GM23248 (cell line): Measurements from ENCODE around the gene EYA3. TPM values are rescaled to one million over a fixed set of nuclear protein-coding genes. Genes with fewer than 3 reads are reported as not detected.

Experiments used
- DNase-seq: peaks from one replicate; pipeline ENCODE4 v3.0.0-alpha.2; 2015
- H2AFZ ChIP-seq: fragments of 200-600 bp; sonication (generic); 2 replicates; pipeline ENCODE4 v1.6.1; 2016; ENCODE audit warnings: antibody characterized with exemption
- H3F3A ChIP-seq: fragments of 200-600 bp; sonication (generic); 2 replicates; pipeline ENCODE4 v1.6.1; 2016; ENCODE audit warnings: mild to moderate bottlenecking, antibody characterized with exemption, mixed run types; ENCODE audit not compliant: insufficient read depth
- H3K27ac ChIP-seq: fragments of 200-600 bp; sonication (generic); 2 replicates; pipeline ENCODE4 v1.5.1; 2016; ENCODE audit warnings: mild to moderate bottlenecking
- H3K27me3 ChIP-seq: fragments of 200-600 bp; sonication (generic); replicated peaks from 2 replicates; pipeline ENCODE4 v1.6.1; 2016; ENCODE audit warnings: mild to moderate bottlenecking; ENCODE audit not compliant: insufficient read depth
- H3K36me3 ChIP-seq: fragments of 200-600 bp; sonication (generic); 2 replicates; pipeline ENCODE4 v1.6.1; 2016; ENCODE audit warnings: low read depth, mild to moderate bottlenecking
- H3K4me1 ChIP-seq: fragments of 200-600 bp; sonication (generic); 2 replicates; pipeline ENCODE4 v1.6.1; 2016; ENCODE audit warnings: mild to moderate bottlenecking; ENCODE audit not compliant: insufficient read depth
- H3K4me2 ChIP-seq: fragments of 200-600 bp; sonication (generic); one replicate; pipeline ENCODE4 v1.6.1; 2016; ENCODE audit warnings: mild to moderate bottlenecking; ENCODE audit not compliant: unreplicated experiment
- H3K4me3 ChIP-seq: fragments of 200-600 bp; sonication (generic); 2 replicates; pipeline ENCODE4 v1.5.1; 2016; ENCODE audit warnings: mild to moderate bottlenecking
- H3K79me2 ChIP-seq: fragments of 200-600 bp; sonication (generic); 2 replicates; pipeline ENCODE4 v1.6.1; 2016; ENCODE audit warnings: mild to moderate bottlenecking; ENCODE audit not compliant: insufficient read depth
- H3K9ac ChIP-seq: fragments of 200-600 bp; sonication (generic); 2 replicates; pipeline ENCODE4 v1.6.1; 2016; ENCODE audit warnings: mild to moderate bottlenecking
- H3K9me2 ChIP-seq: fragments of 200-600 bp; sonication (generic); 2 replicates; pipeline ENCODE4 v1.6.1; 2016; ENCODE audit warnings: mixed run types, mild to moderate bottlenecking, moderate library complexity; ENCODE audit not compliant: insufficient read depth
- H3K9me3 ChIP-seq: fragments of 200-600 bp; sonication (generic); one replicate; pipeline ENCODE4 v1.6.1; 2017; ENCODE audit warnings: low read depth
- H4K20me1 ChIP-seq: fragments of 200-600 bp; sonication (generic); 2 replicates; pipeline ENCODE4 v1.6.0; 2016; ENCODE audit not compliant: insufficient read depth
- EZH2 ChIP-seq: fragments of 200-600 bp; sonication (generic); IDR thresholded peaks from 2 replicates; pipeline ENCODE4 v1.6.1; 2018; ENCODE audit warnings: antibody characterized with exemption, mild to moderate bottlenecking; ENCODE audit not compliant: insufficient read depth, poor library complexity, severe bottlenecking
- EZH2phosphoT487 ChIP-seq: fragments of 200-600 bp; sonication (generic); IDR thresholded peaks from 2 replicates; pipeline ENCODE4 v1.6.1; 2018; ENCODE audit warnings: antibody characterized with exemption, moderate library complexity, mild to moderate bottlenecking, low read depth; ENCODE audit not compliant: insufficient read depth
- WGBS, 2 experiments: methylation state at CpG; one replicate each; pipeline ENCODE4 v1.1.6; 2015 to 2017; ENCODE audit warnings: low lambda C conversion rate in 2 of 2, low coverage in 1 of 2; ENCODE audit errors: missing lambda C conversion rate in 2 of 2; 5-methylcytosine and 5-hydroxymethylcytosine counted together
- in situ Hi-C: fragments of 300-500 bp; cut with MboI; formaldehyde crosslinking; loops from 2 replicates; pipeline ENCODE4 v1.15.0; 2020
- polyA plus RNA-seq: library from polyadenylated mRNA; unstranded; fragments of >200 nt; fragmentation: Nextera tagmentation; extraction: Ambion mirVana; gene quantifications from 2 replicates; pipeline ENCODE4 v1.2.1, GENCODE V29; 2016
- small RNA-seq: library from RNA; depleted of rRNA; stranded (forward); fragments of <200 nt; gene quantifications from one replicate; pipeline ENCODE3, GENCODE V24; 2014; ENCODE audit warnings: low read depth, low replicate concordance
- total RNA-seq: library from RNA; depleted of rRNA; stranded (reverse); fragments of >200 nt; shearing (Covaris generic); gene quantifications from 2 replicates; pipeline ENCODE4 v1.2.3, GENCODE V29; 2014; rRNA removed

The EYA3 gene
- total and polyA plus RNA-seq, 2 experiments from 2014 or later = 9.1 to 16.9 TPM

DNA sequence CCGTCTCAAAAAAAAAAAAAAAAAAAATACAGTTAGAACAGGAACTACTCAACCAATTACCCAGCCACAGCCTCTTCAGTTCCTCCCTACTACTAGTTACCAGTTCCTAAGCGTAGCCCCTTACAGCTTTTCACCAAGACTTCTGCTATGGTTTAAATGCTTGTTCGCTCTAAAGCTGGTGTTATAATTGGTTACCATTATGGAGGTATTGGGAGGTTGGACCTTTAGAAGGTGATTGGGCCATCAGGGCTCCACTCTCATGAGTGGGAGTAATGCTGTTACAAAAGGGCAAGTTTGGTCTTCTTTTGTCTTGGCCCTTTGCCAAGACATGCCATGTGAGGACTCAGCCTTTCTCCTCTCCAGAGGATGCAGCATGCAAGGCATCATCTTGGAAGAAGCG is 156.7 kb downstream of the EYA3 start:
- Histone ChIP-seq H3K27ac (no peak overlapping the region), H3K9ac (no peak overlapping the region), H4K20me1 (no peaks in the 10 kb centered on the region), H2AFZ (no peak overlapping the region), H3K79me2 (no peaks in the 10 kb centered on the region), H3F3A (no peaks in the 10 kb centered on the region), H3K4me2 (no peak overlapping the region), H3K9me2 (no peaks in the 10 kb centered on the region), H3K27me3 (no peaks in the 10 kb centered on the region), H3K36me3 (no peaks in the 10 kb centered on the region), H3K9me3 (no peaks in the 10 kb centered on the region), H3K4me1 (peaks cover 5% of the 10 kb centered on the region; the same call in 1 of the 2 replicates), H3K4me3 (no peak overlapping the region)
- TF ChIP-seq EZH2phosphoT487 = no peak
- no peak for TF ChIP-seq EZH2
- in situ Hi-C loops = no loop called here
- WGBS, 2 experiments = 91 to 95% methylated on average over 4 of the region's 4 CpGs
- DNase-seq = peak; percentile 22

DNA sequence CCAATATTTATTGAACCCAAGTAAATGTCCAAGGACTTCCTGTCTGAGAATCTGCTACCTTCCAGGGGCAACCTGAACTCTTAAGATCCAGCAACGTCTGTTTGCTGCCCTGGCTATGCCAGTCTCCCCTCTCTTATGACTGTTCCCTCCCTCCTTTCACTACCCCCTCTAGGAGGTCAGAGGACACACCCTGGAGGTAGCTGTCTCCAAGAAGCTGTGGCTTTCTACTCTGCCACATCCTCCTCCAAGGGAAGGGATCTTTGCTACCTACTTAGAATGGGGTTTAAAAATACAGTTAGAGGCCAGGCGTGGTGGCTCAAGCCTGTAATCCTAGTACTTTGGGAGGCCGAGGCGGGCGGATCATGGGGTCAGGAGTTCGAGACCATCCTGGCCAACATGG is 157.2 kb downstream of the EYA3 start:
- whole genome bisulfite sequencing, 2 experiments = 72 to 74% methylated on average over 6 of the region's 6 CpGs
- Histone ChIP-seq H3K4me1 (peaks cover 5% of the 10 kb centered on the region; the same call in 1 of the 2 replicates), H3K9me2 (no peaks in the 10 kb centered on the region), H3K27me3 (no peaks in the 10 kb centered on the region), H3K9me3 (no peaks in the 10 kb centered on the region), H3K4me3 (no peak overlapping the region), H3F3A (no peaks in the 10 kb centered on the region), H3K36me3 (no peaks in the 10 kb centered on the region), H3K27ac (no peak overlapping the region), H3K4me2 (no peak overlapping the region), H3K79me2 (no peaks in the 10 kb centered on the region), H4K20me1 (no peaks in the 10 kb centered on the region), H3K9ac (no peak overlapping the region), H2AFZ (no peak overlapping the region)
- TF ChIP-seq EZH2 = no peak
- no peak for TF ChIP-seq EZH2phosphoT487
- in situ Hi-C loops = no loop called here
- DNase-seq = no peak

DNA sequence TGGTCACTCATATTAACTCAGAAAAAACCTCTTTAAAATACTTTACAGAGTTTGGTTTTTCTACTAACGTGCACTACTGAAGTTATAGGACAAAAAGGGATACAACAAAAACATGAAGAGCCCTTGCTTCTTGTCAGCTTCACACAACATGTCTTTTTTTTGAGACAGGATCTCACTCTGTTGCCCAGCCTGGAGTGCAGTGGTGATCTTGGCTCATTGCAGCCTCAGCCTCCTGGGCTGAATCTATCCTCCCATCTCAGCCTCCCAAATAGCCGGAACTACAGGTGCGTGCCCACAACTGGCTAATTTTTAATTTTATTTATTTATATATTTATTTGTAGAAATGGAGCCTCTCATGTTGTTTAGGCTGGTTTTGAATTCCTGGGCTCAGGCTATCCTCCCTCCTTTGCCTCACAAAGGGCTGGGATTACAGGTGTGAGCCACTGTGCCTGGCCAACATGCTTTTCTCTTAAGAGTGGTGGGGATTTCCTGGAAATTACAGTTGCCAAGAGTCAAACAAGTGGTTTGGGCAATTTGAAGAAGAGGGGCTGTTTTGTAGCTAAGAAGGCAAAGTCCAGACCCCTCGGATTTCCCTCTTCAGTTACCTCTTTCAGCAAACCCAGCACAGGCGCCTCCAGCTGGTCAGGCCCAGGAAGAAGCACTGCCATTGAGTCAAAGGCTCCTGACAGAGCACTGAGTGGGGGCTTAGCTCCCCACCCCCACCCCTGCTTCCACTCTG is 160.0 kb downstream of the EYA3 start:
- H3F3A ChIP-seq = no peaks in the 10 kb centered on the region
- H3K4me1 ChIP-seq = peaks cover under 1% of the 10 kb centered on the region; the same call in 1 of the 2 replicates
- no peaks in the 10 kb centered on the region for H4K20me1 ChIP-seq
- in situ Hi-C loops = no loop called here
- no peaks in the 10 kb centered on the region for H3K36me3 ChIP-seq
- no peak for TF ChIP-seq EZH2phosphoT487
- no peaks in the 10 kb centered on the region for H3K27me3 ChIP-seq
- no peak overlapping the region for H2AFZ ChIP-seq
- H3K9me3 ChIP-seq = no peaks in the 10 kb centered on the region
- no peak for DNase-seq
- no peak overlapping the region for H3K9ac ChIP-seq
- no peak overlapping the region for H3K4me2 ChIP-seq
- WGBS, 2 experiments = 65 to 81% methylated on average over 5 of the region's 5 CpGs
- no peaks in the 10 kb centered on the region for H3K9me2 ChIP-seq
- no peaks in the 10 kb centered on the region for H3K79me2 ChIP-seq
- no peak overlapping the region for H3K4me3 ChIP-seq
- H3K27ac ChIP-seq = no peak overlapping the region

DNA sequence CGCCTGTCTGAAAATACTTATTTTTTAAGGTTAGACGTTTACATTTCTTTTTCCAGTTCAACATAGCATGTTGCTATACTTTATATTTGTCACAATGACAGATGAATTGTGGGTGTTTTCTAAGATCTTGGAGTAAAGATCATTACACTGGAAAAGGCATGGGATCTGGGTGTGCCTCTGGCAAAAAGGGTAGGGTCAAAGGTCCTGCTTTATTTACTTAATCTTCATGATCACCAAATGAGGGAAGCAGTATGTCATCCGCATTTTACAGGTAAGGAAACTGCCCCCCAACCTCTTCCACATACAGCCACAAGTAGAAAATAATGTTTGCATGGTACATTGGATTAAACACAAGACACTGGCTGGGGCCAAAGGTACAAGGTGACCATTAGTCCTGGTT is 166.1 kb downstream of the EYA3 start:
- H4K20me1 ChIP-seq = no peaks in the 10 kb centered on the region
- in situ Hi-C loops = no loop called here
- H3K27ac ChIP-seq = no peak overlapping the region
- H3K9me2 ChIP-seq = no peaks in the 10 kb centered on the region
- H3F3A ChIP-seq = no peaks in the 10 kb centered on the region
- H3K9ac ChIP-seq = no peak overlapping the region
- H3K9me3 ChIP-seq = no peaks in the 10 kb centered on the region
- TF ChIP-seq EZH2phosphoT487 (no peak), EZH2 (no peak)
- WGBS, 2 experiments = 71 to 76% methylated on average over 3 of the region's 3 CpGs
- no peak overlapping the region for H2AFZ ChIP-seq
- no peak overlapping the region for H3K4me2 ChIP-seq
- H3K79me2 ChIP-seq = no peaks in the 10 kb centered on the region
- H3K4me3 ChIP-seq = no peak overlapping the region
- DNase-seq = no peak
- H3K27me3 ChIP-seq = no peaks in the 10 kb centered on the region
- no peaks in the 10 kb centered on the region for H3K36me3 ChIP-seq
- H3K4me1 ChIP-seq = no peaks in the 10 kb centered on the region

Small RNA genes lying within 50 kb of the gene (small RNA-seq; reads per million reads assigned to genes)
- gene RN7SL559P = not detected

Other genes starting within 250 kb of the EYA3 start
- 3.3 and 4.4 TPM in 2 replicates for gene THEMIS2, start 216.1 kb downstream of the EYA3 start, total RNA-seq
- 4.5 and 4.7 TPM in 2 replicates for gene THEMIS2, start 216.1 kb downstream of the EYA3 start, polyA plus RNA-seq
- 32.0 and 39.1 TPM in 2 replicates for gene RPA2, start 174.0 kb downstream of the EYA3 start, total RNA-seq
- 42.7 and 46.5 TPM in 2 replicates for gene RPA2, start 174.0 kb downstream of the EYA3 start, polyA plus RNA-seq
- not detected in 2 replicates for gene SMPDL3B, start 153.6 kb downstream of the EYA3 start, total RNA-seq
- not detected in 2 replicates for gene SMPDL3B, start 153.6 kb downstream of the EYA3 start, polyA plus RNA-seq
- 5.0 and 5.4 TPM in 2 replicates for gene XKR8, start 128.6 kb downstream of the EYA3 start, total RNA-seq
- gene XKR8, start 128.6 kb downstream of the EYA3 start, polyA plus RNA-seq = 8.9 and 10.0 TPM in 2 replicates
- not detected in 2 replicates for gene PTAFR, start 88.1 kb upstream of the EYA3 start, total RNA-seq
- gene PTAFR, start 88.1 kb upstream of the EYA3 start, polyA plus RNA-seq = 0.08 TPM in 1 of 2 replicates, not detected in the other
- gene DNAJC8, start 144.4 kb upstream of the EYA3 start, total RNA-seq = 52.7 and 53.0 TPM in 2 replicates
- 98.6 and 101 TPM in 2 replicates for gene DNAJC8, start 144.4 kb upstream of the EYA3 start, polyA plus RNA-seq
- 98.1 and 163 TPM in 2 replicates for gene ATP5IF1, start 147.5 kb upstream of the EYA3 start, total RNA-seq
- 418 and 421 TPM in 2 replicates for gene ATP5IF1, start 147.5 kb upstream of the EYA3 start, polyA plus RNA-seq
- 57.8 and 58.4 TPM in 2 replicates for gene SESN2, start 170.9 kb upstream of the EYA3 start, total RNA-seq
- 34.3 and 34.5 TPM in 2 replicates for gene SESN2, start 170.9 kb upstream of the EYA3 start, polyA plus RNA-seq
- gene MED18, start 240.4 kb upstream of the EYA3 start, total RNA-seq = 8.1 and 10.9 TPM in 2 replicates
- gene MED18, start 240.4 kb upstream of the EYA3 start, polyA plus RNA-seq = 11.6 and 12.4 TPM in 2 replicates